PC-9 (cell line): Measurements from ENCODE around the gene MAFG.

ENCODE experiments used
- CTCF ChIP-seq: fragments of 200-600 bp; sonication (generic); conservative IDR thresholded peaks from 2 replicates; pipeline ENCODE4 v1.6.1; 2017; ENCODE audit warnings: mixed run types, antibody characterized with exemption, mild to moderate bottlenecking, moderate library complexity
- EZH2 ChIP-seq: fragments of 200-600 bp; sonication (generic); IDR thresholded peaks from 2 replicates; pipeline ENCODE4 v1.8.0; 2017; ENCODE audit warnings: antibody characterized with exemption, low read depth

GRCh38 chr17:81931189-81931556 lies 3.6 kb upstream of the MAFG start:
- TF ChIP-seq CTCF (no peak), EZH2 (no peak)
